ENCODE results near the gene SLC6A8. TPM values are rescaled to one million over a fixed set of nuclear protein-coding genes. Genes with fewer than 3 reads are reported as not detected.

Gene SLC6A8
- total RNA-seq, 1 experiment from 2014 or later, result 49.8 TPM

DNA sequence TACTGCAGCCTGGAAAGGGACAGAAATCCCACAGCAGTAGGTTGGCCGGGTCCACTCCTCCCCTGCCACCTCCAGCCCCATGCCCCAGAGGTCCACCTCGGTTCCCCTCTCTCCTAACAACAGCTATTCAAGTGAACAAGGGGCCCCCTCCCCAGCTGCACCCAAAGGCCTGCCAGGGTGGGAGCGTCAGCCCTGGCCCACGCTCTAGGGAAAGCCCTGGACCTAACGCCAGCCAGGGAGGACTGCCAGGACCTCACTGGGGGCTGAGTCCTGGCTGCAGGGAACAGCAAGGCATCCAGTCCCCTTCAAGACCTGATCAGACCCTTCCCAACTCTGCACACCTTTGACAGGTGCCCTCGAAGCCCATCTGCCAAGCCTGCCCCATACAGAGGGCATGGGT, 13.2 kb downstream of the SLC6A8 start:
- intact Hi-C loops (cut with micrococcal nuclease; ENCODE audit: unreplicated experiment), result no loop called here
- Histone ChIP-seq H3K27me3 (replicated peaks; ENCODE audit: insufficient read depth, low read depth, low read length, poor library complexity) (no peaks in the 10 kb centered on the region), H3K36me3 (ENCODE audit: insufficient read depth, low read length, poor library complexity, severe bottlenecking) (peaks cover 5% of the 10 kb centered on the region), H3K4me1 (ENCODE audit: insufficient read depth, low read length, poor library complexity, severe bottlenecking) (no peaks in the 10 kb centered on the region), H3K27ac (ENCODE audit: low read depth, low read length, poor library complexity, severe bottlenecking) (no peak overlapping the region), H3K9me3 (ENCODE audit: low read depth, low read length, poor library complexity, severe bottlenecking) (no peaks in the 10 kb centered on the region), H3K4me3 (ENCODE audit: low read depth, low read length, poor library complexity, severe bottlenecking) (no peak overlapping the region)
- ChIA-PET POLR2A (ENCODE audit: low non-redundant PET) (no interaction called here), CTCF (no interaction called here)
- no peak for DNase-seq (ENCODE audit: low spot score)
- BruUV-seq (replicated peaks), result no TSS peak
- TF ChIP-seq EZH2 (IDR thresholded peaks at IDR 0.05; ENCODE audit: borderline replicate concordance, low read depth, low read length, poor library complexity, severe bottlenecking), result no peak
- TF ChIP-seq, protein P1, sequence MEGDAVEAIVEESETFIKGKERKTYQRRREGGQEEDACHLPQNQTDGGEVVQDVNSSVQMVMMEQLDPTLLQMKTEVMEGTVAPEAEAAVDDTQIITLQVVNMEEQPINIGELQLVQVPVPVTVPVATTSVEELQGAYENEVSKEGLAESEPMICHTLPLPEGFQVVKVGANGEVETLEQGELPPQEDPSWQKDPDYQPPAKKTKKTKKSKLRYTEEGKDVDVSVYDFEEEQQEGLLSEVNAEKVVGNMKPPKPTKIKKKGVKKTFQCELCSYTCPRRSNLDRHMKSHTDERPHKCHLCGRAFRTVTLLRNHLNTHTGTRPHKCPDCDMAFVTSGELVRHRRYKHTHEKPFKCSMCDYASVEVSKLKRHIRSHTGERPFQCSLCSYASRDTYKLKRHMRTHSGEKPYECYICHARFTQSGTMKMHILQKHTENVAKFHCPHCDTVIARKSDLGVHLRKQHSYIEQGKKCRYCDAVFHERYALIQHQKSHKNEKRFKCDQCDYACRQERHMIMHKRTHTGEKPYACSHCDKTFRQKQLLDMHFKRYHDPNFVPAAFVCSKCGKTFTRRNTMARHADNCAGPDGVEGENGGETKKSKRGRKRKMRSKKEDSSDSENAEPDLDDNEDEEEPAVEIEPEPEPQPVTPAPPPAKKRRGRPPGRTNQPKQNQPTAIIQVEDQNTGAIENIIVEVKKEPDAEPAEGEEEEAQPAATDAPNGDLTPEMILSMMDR (conservative IDR thresholded peaks at IDR 0.05; ENCODE audit: low read depth, low read length), result no peak

GRCh38 chrX:153701706-153702105, 14.0 kb downstream of the SLC6A8 start:
- H3K4me1 ChIP-seq (ENCODE audit: insufficient read depth, low read length, poor library complexity, severe bottlenecking), result no peaks in the 10 kb centered on the region
- no peaks in the 10 kb centered on the region for H3K9me3 ChIP-seq (ENCODE audit: low read depth, low read length, poor library complexity, severe bottlenecking)
- intact Hi-C loops (cut with micrococcal nuclease; ENCODE audit: unreplicated experiment), result no loop called here
- no peak overlapping the region for H3K27ac ChIP-seq (ENCODE audit: low read depth, low read length, poor library complexity, severe bottlenecking)
- peaks cover 5% of the 10 kb centered on the region for H3K36me3 ChIP-seq (ENCODE audit: insufficient read depth, low read length, poor library complexity, severe bottlenecking)
- DNase-seq (ENCODE audit: low spot score), result no peak
- no TSS peak for BruUV-seq (replicated peaks)
- ChIA-PET CTCF (no interaction called here), POLR2A (ENCODE audit: low non-redundant PET) (no interaction called here)
- H3K4me3 ChIP-seq (ENCODE audit: low read depth, low read length, poor library complexity, severe bottlenecking), result no peak overlapping the region
- H3K27me3 ChIP-seq (replicated peaks; ENCODE audit: insufficient read depth, low read depth, low read length, poor library complexity), result no peaks in the 10 kb centered on the region
- TF ChIP-seq, protein P1 (conservative IDR thresholded peaks at IDR 0.05; ENCODE audit: low read depth, low read length), result no peak
- no peak for TF ChIP-seq EZH2 (IDR thresholded peaks at IDR 0.05; ENCODE audit: borderline replicate concordance, low read depth, low read length, poor library complexity, severe bottlenecking)

DNA sequence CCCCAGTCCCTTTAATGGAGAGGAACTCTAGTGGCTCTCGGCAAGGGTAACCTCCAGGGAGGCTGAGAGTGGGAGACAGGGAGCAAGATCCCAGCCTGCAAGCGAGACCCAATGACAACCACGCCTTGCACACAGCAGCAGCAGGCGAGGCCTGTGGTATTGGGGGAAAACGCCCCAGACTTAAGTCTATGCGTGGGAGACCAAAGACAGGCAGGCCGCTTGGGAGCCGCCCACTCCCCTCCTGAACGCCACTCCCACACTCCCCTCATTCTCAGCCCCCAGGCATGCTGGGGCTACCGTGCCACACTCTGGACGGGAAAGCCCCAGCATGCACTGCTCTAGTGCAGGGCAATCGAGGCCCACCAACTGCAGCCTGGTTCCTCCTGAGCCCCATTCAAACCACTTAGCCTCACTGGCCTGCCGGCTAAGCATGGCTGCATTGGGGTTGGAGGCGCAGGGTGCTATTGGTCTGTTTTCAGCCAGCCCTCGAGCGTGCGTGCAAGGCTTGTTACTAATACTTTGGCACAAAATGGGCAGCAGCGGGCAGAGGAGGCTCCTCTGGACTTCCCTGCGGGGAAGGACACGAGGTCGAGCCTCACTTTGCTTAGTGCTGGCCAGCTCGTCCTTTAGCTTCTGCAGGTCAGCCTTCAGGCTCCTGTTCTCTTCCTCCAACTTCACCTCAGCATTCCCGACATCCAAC, 14.8 kb downstream of the SLC6A8 start:
- BruUV-seq (replicated peaks), result no TSS peak
- peaks cover 5% of the 10 kb centered on the region for H3K36me3 ChIP-seq (ENCODE audit: insufficient read depth, low read length, poor library complexity, severe bottlenecking)
- intact Hi-C loops (cut with micrococcal nuclease; ENCODE audit: unreplicated experiment), result no loop called here
- TF ChIP-seq, protein P1 (conservative IDR thresholded peaks at IDR 0.05; ENCODE audit: low read depth, low read length), result no peak
- no peak for TF ChIP-seq EZH2 (IDR thresholded peaks at IDR 0.05; ENCODE audit: borderline replicate concordance, low read depth, low read length, poor library complexity, severe bottlenecking)
- H3K27ac ChIP-seq (ENCODE audit: low read depth, low read length, poor library complexity, severe bottlenecking), result no peak overlapping the region
- ChIA-PET CTCF (no interaction called here), POLR2A (ENCODE audit: low non-redundant PET) (no interaction called here)
- H3K4me3 ChIP-seq (ENCODE audit: low read depth, low read length, poor library complexity, severe bottlenecking), result no peak overlapping the region
- no peaks in the 10 kb centered on the region for H3K4me1 ChIP-seq (ENCODE audit: insufficient read depth, low read length, poor library complexity, severe bottlenecking)
- DNase-seq (ENCODE audit: low spot score), result no peak
- H3K9me3 ChIP-seq (ENCODE audit: low read depth, low read length, poor library complexity, severe bottlenecking), result no peaks in the 10 kb centered on the region
- no peaks in the 10 kb centered on the region for H3K27me3 ChIP-seq (replicated peaks; ENCODE audit: insufficient read depth, low read depth, low read length, poor library complexity)

Data from A673 (cell line).